HEK293T (cell line): ENCODE results near the gene HOXA5.

ENCODE experiments used
- CTCF ChIA-PET: fragments of 350-600 bp; formaldehyde crosslinking; extraction: SDS; loops from one replicate; lab custom pipeline; 2021; ENCODE audit warnings: antibody characterized with exemption, inconsistent platforms; lab: Yijun Ruan, JAX
- POLR2A ChIA-PET: fragments of 350-600 bp; formaldehyde crosslinking; extraction: SDS; loops from one replicate; lab custom pipeline; 2020; ENCODE audit warnings: antibody characterized with exemption, inconsistent platforms; lab: Yijun Ruan, JAX
- DNase-seq: peaks from one replicate; pipeline ENCODE4 v3.0.0; 2012; ENCODE audit warnings: mixed read lengths; ENCODE audit errors: extremely low spot score
- ARNT ChIP-seq: fragments of 450-650 bp; IDR thresholded peaks from 2 replicates; pipeline ENCODE4 v1.6.1; 2017; ENCODE audit warnings: mild to moderate bottlenecking
- BHLHE40 ChIP-seq: fragments of 450-650 bp; IDR thresholded peaks from 2 replicates; pipeline ENCODE4 v1.6.1; 2016; ENCODE audit warnings: mild to moderate bottlenecking, moderate library complexity, borderline replicate concordance
- CTBP1 ChIP-seq: fragments of 450-650 bp; IDR thresholded peaks from 2 replicates; pipeline ENCODE4 v1.6.1; 2016; ENCODE audit warnings: borderline replicate concordance
- ELF4 ChIP-seq: fragments of 450-650 bp; IDR thresholded peaks from 2 replicates; pipeline ENCODE4 v1.6.1; 2017; ENCODE audit warnings: antibody characterized with exemption
- FOXA1 ChIP-seq: fragments of 450-650 bp; IDR thresholded peaks from 2 replicates; pipeline ENCODE4 v1.6.1; 2016; ENCODE audit warnings: mild to moderate bottlenecking
- FOXK2 ChIP-seq: fragments of 450-650 bp; IDR thresholded peaks from 2 replicates; pipeline ENCODE4 v1.6.1; 2016; ENCODE audit warnings: mild to moderate bottlenecking
- FOXM1 ChIP-seq: fragments of 450-650 bp; IDR thresholded peaks from 2 replicates; pipeline ENCODE4 v1.6.1; 2017; ENCODE audit warnings: mild to moderate bottlenecking, borderline replicate concordance
- HDGF ChIP-seq: fragments of 450-650 bp; IDR thresholded peaks from 2 replicates; pipeline ENCODE4 v1.6.1; 2017; ENCODE audit warnings: antibody characterized with exemption, borderline replicate concordance
- L3MBTL2 ChIP-seq: fragments of 450-650 bp; conservative IDR thresholded peaks from 2 replicates; pipeline ENCODE4 v1.6.1; 2016; ENCODE audit warnings: mild to moderate bottlenecking
- LEF1 ChIP-seq: fragments of 450-650 bp; IDR thresholded peaks from 2 replicates; pipeline ENCODE4 v1.6.1; 2017; ENCODE audit warnings: mild to moderate bottlenecking, borderline replicate concordance
- NFRKB ChIP-seq: fragments of 450-650 bp; IDR thresholded peaks from 2 replicates; pipeline ENCODE4 v1.6.1; 2016; ENCODE audit warnings: mild to moderate bottlenecking, moderate library complexity
- SP1 ChIP-seq: fragments of 450-650 bp; IDR thresholded peaks from 2 replicates; pipeline ENCODE4 v1.6.1; 2017
- SUZ12 ChIP-seq: fragments of 450-650 bp; IDR thresholded peaks from 2 replicates; pipeline ENCODE4 v1.6.1; 2016; ENCODE audit warnings: mild to moderate bottlenecking
- TARDBP ChIP-seq: fragments of 450-650 bp; IDR thresholded peaks from 2 replicates; pipeline ENCODE4 v1.6.1; 2016
- ZNF384 ChIP-seq: fragments of 450-650 bp; IDR thresholded peaks from 2 replicates; pipeline ENCODE4 v1.6.1; 2016
- TF ChIP-seq, protein P1 (sequence below): fragments of 450-650 bp; IDR thresholded peaks from 2 replicates; pipeline ENCODE4 v1.6.1; 2016

HOXA5 gene

DNA sequence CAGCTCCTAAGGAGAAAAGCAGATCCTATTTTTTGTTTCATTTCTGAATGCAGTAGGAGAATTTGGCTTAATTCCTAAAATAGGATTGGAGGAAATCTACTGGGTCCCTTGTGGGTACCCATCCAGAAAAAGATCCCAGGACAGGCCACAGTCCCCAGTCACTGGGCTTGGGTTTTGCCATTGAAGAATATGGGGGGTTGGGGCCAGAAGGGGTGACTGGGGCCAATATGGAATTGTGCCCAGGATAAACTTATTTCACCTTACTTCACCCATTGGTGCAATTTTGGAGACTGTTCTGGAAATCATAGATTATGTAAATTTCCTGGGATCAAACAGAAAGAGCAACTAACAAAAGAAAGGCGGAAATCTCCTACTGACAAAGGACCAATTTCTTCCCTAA is 5.0 kb downstream of the HOXA5 start:
- no peak for DNase-seq
- TF ChIP-seq SUZ12, result no peak
- no peak for TF ChIP-seq BHLHE40
- no peak for TF ChIP-seq FOXK2
- TF ChIP-seq CTBP1, result no peak
- TF ChIP-seq HDGF, result no peak
- no peak for TF ChIP-seq LEF1
- POLR2A ChIA-PET, result no interaction called here
- CTCF ChIA-PET, result no interaction called here

DNA sequence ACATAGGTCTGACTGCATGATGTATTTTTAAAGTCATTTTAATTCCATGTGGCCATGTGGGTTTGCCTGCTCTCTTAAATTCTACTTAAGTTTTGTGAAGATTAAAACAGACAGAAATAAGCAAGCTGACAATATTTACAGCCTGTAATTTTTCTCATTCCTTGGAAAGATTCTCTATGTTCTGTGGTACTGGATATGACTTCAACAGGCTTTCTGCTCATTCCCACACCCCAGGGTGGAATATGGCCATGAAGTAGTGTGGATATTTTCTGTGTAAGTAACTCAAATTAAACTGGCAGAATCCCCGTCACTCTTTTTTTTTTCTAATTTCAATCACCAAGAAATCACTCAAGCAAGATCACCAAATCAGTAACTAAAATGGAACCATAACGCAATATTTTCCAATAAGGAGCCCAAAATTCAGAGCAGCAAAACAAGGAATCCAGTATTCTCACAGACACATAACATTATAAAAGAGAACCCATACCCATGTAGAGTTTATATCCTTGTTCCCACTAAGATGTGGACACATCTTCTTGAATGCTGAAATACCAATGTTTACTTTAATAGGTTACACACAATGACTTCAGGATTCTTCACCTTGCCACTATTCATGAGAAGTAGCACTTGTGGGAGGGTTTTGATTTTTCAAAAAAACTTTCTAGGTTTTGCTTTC is 5.7 kb downstream of the HOXA5 start:
- no peak for TF ChIP-seq ARNT
- TF ChIP-seq NFRKB, result no peak
- no peak for TF ChIP-seq FOXK2
- no peak for TF ChIP-seq FOXA1
- no peak for TF ChIP-seq ZNF384
- no peak for TF ChIP-seq CTBP1
- no peak for TF ChIP-seq L3MBTL2
- TF ChIP-seq SUZ12, result no peak
- TF ChIP-seq TARDBP, result no peak
- no peak for TF ChIP-seq LEF1
- TF ChIP-seq, protein P1, sequence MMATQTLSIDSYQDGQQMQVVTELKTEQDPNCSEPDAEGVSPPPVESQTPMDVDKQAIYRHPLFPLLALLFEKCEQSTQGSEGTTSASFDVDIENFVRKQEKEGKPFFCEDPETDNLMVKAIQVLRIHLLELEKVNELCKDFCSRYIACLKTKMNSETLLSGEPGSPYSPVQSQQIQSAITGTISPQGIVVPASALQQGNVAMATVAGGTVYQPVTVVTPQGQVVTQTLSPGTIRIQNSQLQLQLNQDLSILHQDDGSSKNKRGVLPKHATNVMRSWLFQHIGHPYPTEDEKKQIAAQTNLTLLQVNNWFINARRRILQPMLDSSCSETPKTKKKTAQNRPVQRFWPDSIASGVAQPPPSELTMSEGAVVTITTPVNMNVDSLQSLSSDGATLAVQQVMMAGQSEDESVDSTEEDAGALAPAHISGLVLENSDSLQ, result no peak
- POLR2A ChIA-PET, result no interaction called here
- CTCF ChIA-PET, result no interaction called here
- DNase-seq, result no peak

DNA sequence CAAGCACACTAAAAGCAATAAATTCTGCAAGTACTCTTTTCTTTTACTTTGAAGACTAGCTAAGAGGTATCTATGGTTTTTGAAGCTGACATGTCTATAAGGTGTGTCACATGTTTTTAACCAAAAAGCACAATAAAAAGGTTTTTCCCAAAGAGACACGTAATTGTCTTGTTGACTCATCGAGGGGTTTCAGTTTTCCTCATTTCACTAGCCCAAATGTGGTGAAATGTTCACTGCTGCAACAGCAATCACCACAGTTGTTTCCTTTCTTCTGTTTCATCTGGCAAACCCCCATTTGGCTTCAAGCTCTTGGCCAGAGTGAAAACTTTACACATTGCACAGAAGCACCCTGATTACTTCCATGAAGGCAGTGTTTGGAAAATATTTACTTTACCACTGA is 9.1 kb downstream of the HOXA5 start:
- TF ChIP-seq FOXK2 (no peak), ZNF384 (no peak)
- DNase-seq, result no peak
- POLR2A ChIA-PET, result interaction anchor here (0.8 to 1.9 kb wide), 6 partner anchors 15 to 275 kb away, joined by 3 to 5 read pairs (median 4); partner anchors contain the start of gene HOXA3
- CTCF ChIA-PET, result interaction anchor here (0.8 to 1.5 kb wide), 4 partner anchors 7 to 35 kb away, joined by 3 to 4 read pairs (median 3); partner anchors contain the start of gene HOXA5

DNA sequence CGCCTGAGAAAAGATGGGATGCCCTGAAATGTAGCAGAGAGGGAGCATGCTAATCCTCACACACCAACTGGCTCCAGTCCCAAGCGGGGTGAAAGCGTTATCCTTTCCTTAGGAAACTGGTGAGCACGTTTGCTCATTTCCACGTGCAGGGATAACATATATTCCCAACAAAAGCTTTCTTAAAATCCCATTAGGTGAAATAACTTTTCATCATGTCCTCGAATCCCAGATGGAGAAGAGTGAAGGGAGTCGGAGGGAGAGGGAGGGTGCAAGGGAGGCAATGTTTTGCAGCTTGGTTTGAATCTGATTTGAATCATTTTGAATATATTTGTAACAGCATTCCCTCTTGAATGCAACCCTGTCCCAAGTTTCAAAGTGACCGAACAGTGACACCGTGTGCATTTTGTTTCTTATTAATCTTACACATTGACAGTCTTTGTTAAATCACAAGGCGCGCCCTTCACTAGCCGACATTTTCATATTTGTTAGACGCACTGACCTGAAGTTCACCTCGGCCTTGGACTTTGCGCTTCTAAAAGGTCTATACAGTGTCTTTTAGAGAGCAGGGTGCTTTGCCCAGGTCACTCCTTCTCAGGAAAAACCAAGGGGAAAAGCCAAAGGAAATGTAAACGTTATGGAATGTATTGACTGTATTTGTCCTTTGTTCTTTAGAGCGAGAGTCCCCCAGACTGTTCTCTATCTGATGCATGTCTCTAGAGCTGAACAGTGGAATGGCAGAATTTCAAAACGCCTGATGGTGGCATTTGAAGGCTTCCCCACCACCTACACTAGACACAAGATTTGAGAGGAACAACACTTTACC is 9.9 kb downstream of the HOXA5 start:
- ChIA-PET CTCF (interaction anchor here (0.8 to 1.5 kb wide), 4 partner anchors 8 to 35 kb away, joined by 3 to 4 read pairs (median 3); partner anchors contain the start of gene HOXA5), POLR2A (interaction anchor here (0.9 to 1.9 kb wide), 5 partner anchors 11 to 274 kb away, joined by 4 to 6 read pairs (median 5); partner anchors contain the start of genes HOXA3 and HOXA5)
- DNase-seq, result no peak
- TF ChIP-seq FOXK2, result no peak
- TF ChIP-seq, protein P1, result peak; percentile 43; the same call in 1 of the 2 replicates

DNA sequence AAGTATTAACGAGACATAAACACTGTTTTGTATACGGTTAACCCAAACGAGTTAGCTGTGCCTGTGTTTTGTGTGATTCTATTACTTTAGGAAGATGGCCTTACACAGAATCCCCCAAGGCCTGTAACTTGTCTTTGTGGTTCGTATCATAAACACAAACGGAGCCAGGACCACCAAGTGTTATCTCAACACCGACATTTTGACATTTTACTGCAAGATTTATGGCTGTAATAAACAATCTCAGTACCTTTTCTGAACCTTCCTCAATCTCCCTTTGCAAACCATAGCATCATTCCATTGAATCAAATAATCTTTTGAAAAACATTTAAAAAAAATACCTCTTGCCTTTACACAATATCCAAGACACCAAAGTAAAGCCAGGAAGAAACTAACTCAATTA is 10.5 kb downstream of the HOXA5 start:
- no peak for DNase-seq
- ChIA-PET CTCF (interaction anchor here (1.5 kb wide), 1 partner anchor 9 kb away, joined by 4 read pairs; no protein-coding TSS in a partner anchor), POLR2A (interaction anchor here (1.3 to 1.9 kb wide), 2 partner anchors 11 to 20 kb away, joined by 5 to 6 read pairs; partner anchors contain the start of genes HOXA3 and HOXA5)
- TF ChIP-seq LEF1, result no peak
- TF ChIP-seq TARDBP, result no peak
- no peak for TF ChIP-seq ELF4
- TF ChIP-seq BHLHE40, result no peak
- TF ChIP-seq SUZ12, result no peak
- TF ChIP-seq FOXM1, result no peak
- no peak for TF ChIP-seq SP1
- TF ChIP-seq, protein P1, result peak; percentile 93
- peak; percentile 82 for TF ChIP-seq CTBP1

DNA sequence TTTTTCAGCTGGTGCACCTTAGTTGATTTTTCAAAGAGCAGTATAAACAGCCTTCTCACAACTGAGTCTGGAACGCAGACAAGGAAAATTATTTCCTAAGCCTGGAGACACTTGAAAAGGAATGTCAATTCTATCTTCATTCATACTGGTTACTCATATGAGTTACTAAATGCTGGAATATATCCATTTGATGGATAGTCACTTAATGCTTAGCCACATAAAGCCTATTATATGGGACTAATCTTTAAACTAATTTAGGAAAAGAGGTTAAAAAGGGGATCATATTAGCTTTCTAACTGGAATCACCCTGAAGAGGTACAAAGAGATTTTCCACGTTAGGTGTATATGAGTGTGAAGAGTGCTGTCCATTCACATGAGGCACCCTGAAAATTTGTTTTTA is 11.3 kb downstream of the HOXA5 start:
- no peak for DNase-seq
- ChIA-PET POLR2A (interaction anchor here (0.9 to 5.3 kb wide), 7 partner anchors 11 to 35 kb away, joined by 3 to 103 read pairs (median 8); partner anchors contain the start of genes HOXA5 and HOXA7), CTCF (interaction anchor here (1.4 kb wide), 1 partner anchor 47 kb away, joined by 3 read pairs; no protein-coding TSS in a partner anchor)
- TF ChIP-seq L3MBTL2, result no peak
- TF ChIP-seq ZNF384, result no peak
- TF ChIP-seq CTBP1, result no peak
- no peak for TF ChIP-seq ARNT
- TF ChIP-seq, protein P1, result no peak
- no peak for TF ChIP-seq FOXM1
- no peak for TF ChIP-seq LEF1
- no peak for TF ChIP-seq NFRKB
- no peak for TF ChIP-seq BHLHE40
- TF ChIP-seq FOXA1, result no peak
- no peak for TF ChIP-seq HDGF
- no peak for TF ChIP-seq SP1
